Heart left ventricle (tissue), 16 donors: ENCODE data around the gene NTRK3. TPM values are rescaled to one million over a fixed set of nuclear protein-coding genes. Genes with fewer than 3 reads are reported as not detected.

Source experiments
- ATAC-seq, 4 donors: fragments of 200-7000 bp; cut with Tn5 transposase; one replicate each; pipeline ENCODE4 v1.9.1; 2020 to 2022; ENCODE audit warnings: moderate library complexity in 4 of 4, mild to moderate bottlenecking in 3 of 4, moderate number of reproducible peaks in 1 of 4
- DNase-seq, 5 donors: peaks; one replicate each; pipeline ENCODE4 v3.0.0-alpha.2; 2020
- H3K27ac ChIP-seq, 12 donors: fragments of 200-600 bp; sonication (generic) in 4 of 12; one replicate each; pipeline versions ENCODE4 v1.5.0 to v1.8.0; 2016 to 2022; ENCODE audit warnings: mild to moderate bottlenecking in 2 of 12
- H3K27me3 ChIP-seq, 9 donors: fragments of 200-600 bp; sonication (generic) in 2 of 9; one replicate each; pipeline versions ENCODE4 v1.5.1 to v1.8.0; 2016 to 2022; ENCODE audit warnings: mild to moderate bottlenecking in 3 of 9
- H3K36me3 ChIP-seq, 9 donors: fragments of 200-600 bp; sonication (generic) in 2 of 9; one replicate each; pipeline versions ENCODE4 v1.5.0 to v1.8.0; 2018 to 2022; ENCODE audit warnings: mild to moderate bottlenecking in 2 of 9
- H3K4me1 ChIP-seq, 12 donors: fragments of 200-600 bp; sonication (generic) in 4 of 12; one replicate each; pipeline versions ENCODE4 v1.5.0 to v1.8.0; 2016 to 2022; ENCODE audit warnings: mild to moderate bottlenecking in 3 of 12
- H3K4me3 ChIP-seq, 12 donors: fragments of 200-600 bp; sonication (generic) in 4 of 12; one replicate each; pipeline versions ENCODE4 v1.5.0 to v1.8.0; 2017 to 2022; ENCODE audit warnings: mild to moderate bottlenecking in 9 of 12, moderate library complexity in 4 of 12
- H3K9me3 ChIP-seq, 12 donors: fragments of 200-600 bp; sonication (generic) in 4 of 12; one replicate each; pipeline versions ENCODE4 v1.5.0 to v1.8.0; 2016 to 2022; ENCODE audit warnings: mild to moderate bottlenecking in 1 of 12
- POLR2A ChIP-seq, 2 donors: fragments of 450-650 bp; IDR thresholded peaks; one replicate each; pipeline ENCODE4 v1.6.1; 2017; ENCODE audit warnings: antibody characterized with exemption in 2 of 2, mild to moderate bottlenecking in 2 of 2, moderate library complexity in 2 of 2
- WGBS, 4 donors: extraction: QIAGEN DNeasy Blood & Tissue Kit in 2 of 4; methylation state at CpG; one replicate each; pipeline versions ENCODE4 v1.1.5 to v1.1.7; 2013 to 2018; 5-methylcytosine and 5-hydroxymethylcytosine counted together
- intact Hi-C, 10 donors: fragments of 100-400 bp; cut with DNase I; formaldehyde crosslinking; loops; one replicate each; pipeline versions ENCODE4 v1.11.1 to v1.14.2; 2022
- polyA plus RNA-seq, 2 donors: library from polyadenylated mRNA; stranded (reverse); fragments of 200-250 nt; gene quantifications; one replicate each; pipeline ENCODE4 v1.2.3, GENCODE V29; 2013
- total RNA-seq, 9 donors: library from RNA; depleted of rRNA in 2 of 9; stranded (reverse); fragments of >200 nt in 2 of 9; fragmentation: NEBNext Ultra II Directional in 3 of 9; extraction: Animal tissue kit (Norgen Biotek cat#: 25700) in 3 of 9; gene quantifications; one replicate each; pipeline versions ENCODE4 v1.1.0 to v1.2.4, GENCODE V29; 2016 to 2023
- TF ChIP-seq, protein P1 (sequence below), 12 donors: fragments of 200-600 bp; sonication (generic) in 4 of 12; IDR thresholded peaks; one replicate each; pipeline versions ENCODE4 v1.5.0 to v1.8.0; 2018 to 2022; ENCODE audit warnings: antibody characterized with exemption in 12 of 12, mild to moderate bottlenecking in 5 of 12
- donor health status: ischemic (EF 13 %, LVEDD 7.1; RV severe dilation, severe dysfunction).
- donor health status: healthy with polysubstance abuse.
- donor health status: DM: no; HTN: yes; CAD: no.
- donor health status: DM: no; HTN: no; CAD: no.
- donor health status: ischemic (EF 25% LVEDD 6.9; RV normal size, moderate dysfunction).
- donor health status: ischemic (EF 25% LVEDD 5.7; RV mildly dilated, moderate dysfunction).
- donor health status: healthy.
- donor health status: DM: yes; HTN: yes; CAD: no.
- donor health status: ischemic (EF 35%, LVEDD 5.7; RV mildly dilated, moderate dysfunction).
- donor health status: nonischemic (EF 11% LVEDD 7.7; RV severe dilation, severe dysfunction).
- donor health status: DM: yes; HTN: yes; CAD: no.
- donor health status: PGD.
- donor health status: ischemic (EF 29% LVEDD 5.4; RV normal size, mild dysfunction).
- donor health status: nonischemic (EF 23%, LVEDD 6.1; RV moderate dilation, normal function).

The NTRK3 gene
- total and polyA plus RNA-seq, 11 donors = 0.53 to 6.8 (median 2.0) TPM

GRCh38 chr15:88300861-88301260 lies 44.3 kb upstream of the NTRK3 start:
- WGBS, 4 donors = 56 to 74% (median 69%) methylated on average over 4 of the region's 4 CpGs
- DNase-seq = no peak
- H3K9me3 ChIP-seq = no peaks in the 10 kb centered on the region
- intact Hi-C loops = no loop called here
- H3K27me3 ChIP-seq = peaks cover 0 to 18% (median 0%) of the 10 kb centered on the region in 9 donors
- H3K4me3 ChIP-seq = no peak overlapping the region
- H3K4me1 ChIP-seq = no peaks in the 10 kb centered on the region
- TF ChIP-seq POLR2A (IDR thresholded peaks at IDR 0.05) = no peak
- TF ChIP-seq, protein P1, sequence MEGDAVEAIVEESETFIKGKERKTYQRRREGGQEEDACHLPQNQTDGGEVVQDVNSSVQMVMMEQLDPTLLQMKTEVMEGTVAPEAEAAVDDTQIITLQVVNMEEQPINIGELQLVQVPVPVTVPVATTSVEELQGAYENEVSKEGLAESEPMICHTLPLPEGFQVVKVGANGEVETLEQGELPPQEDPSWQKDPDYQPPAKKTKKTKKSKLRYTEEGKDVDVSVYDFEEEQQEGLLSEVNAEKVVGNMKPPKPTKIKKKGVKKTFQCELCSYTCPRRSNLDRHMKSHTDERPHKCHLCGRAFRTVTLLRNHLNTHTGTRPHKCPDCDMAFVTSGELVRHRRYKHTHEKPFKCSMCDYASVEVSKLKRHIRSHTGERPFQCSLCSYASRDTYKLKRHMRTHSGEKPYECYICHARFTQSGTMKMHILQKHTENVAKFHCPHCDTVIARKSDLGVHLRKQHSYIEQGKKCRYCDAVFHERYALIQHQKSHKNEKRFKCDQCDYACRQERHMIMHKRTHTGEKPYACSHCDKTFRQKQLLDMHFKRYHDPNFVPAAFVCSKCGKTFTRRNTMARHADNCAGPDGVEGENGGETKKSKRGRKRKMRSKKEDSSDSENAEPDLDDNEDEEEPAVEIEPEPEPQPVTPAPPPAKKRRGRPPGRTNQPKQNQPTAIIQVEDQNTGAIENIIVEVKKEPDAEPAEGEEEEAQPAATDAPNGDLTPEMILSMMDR (IDR thresholded peaks at IDR 0.05) = no peak
- no peak overlapping the region for H3K27ac ChIP-seq
- ATAC-seq = no peak
- no peaks in the 10 kb centered on the region for H3K36me3 ChIP-seq

DNA sequence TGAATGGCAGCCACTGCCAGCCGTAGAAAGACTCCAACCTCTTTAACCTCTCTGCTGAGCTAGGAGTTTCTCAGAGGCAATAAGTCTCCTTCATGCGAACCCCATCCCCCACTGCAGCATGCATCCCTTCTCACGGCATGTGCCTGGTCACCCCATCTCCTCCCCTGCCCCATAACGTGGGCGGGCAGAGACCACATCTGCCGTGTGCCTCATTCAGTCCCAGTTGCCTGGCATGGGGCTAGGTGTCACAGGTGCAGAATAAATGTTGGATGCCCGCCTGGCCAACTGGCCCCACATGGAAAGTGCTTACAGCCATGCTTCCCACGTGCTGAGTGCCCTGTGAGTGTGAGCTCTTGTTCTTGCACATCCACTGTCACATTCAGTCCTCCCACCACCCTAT lies 43.5 kb upstream of the NTRK3 start:
- intact Hi-C loops = no loop called here
- DNase-seq (no peak), ATAC-seq (no peak)
- Histone ChIP-seq H3K4me1 (no peaks in the 10 kb centered on the region), H3K27me3 (peaks cover 0 to 18% (median 0%) of the 10 kb centered on the region in 9 donors), H3K27ac (no peak overlapping the region), H3K36me3 (no peaks in the 10 kb centered on the region), H3K4me3 (no peak overlapping the region), H3K9me3 (no peaks in the 10 kb centered on the region)
- WGBS, 4 donors = 43 to 64% (median 56%) methylated on average over 8 of the region's 8 CpGs
- TF ChIP-seq, protein P1 (IDR thresholded peaks at IDR 0.05) = no peak
- no peak for TF ChIP-seq POLR2A (IDR thresholded peaks at IDR 0.05)

DNA sequence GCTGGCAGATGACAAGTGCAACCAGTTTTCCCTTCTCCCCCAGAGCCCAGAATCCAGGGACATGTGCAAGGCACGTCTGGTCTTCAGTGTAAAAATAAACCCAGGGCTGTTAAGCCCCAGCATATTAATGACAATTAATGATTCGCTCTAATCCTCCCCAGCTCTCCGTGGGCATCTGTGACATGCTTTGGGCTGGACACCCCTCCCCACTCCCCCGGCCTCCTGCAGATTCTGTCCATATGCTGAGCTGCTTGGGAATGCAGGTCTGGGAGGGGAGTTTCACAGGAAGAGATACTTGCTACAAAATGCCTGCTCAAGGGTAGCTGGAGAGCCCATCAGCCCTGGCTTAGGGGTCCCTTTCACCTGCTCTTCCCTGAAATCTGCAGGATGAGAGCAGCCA lies 43.0 kb upstream of the NTRK3 start:
- DNase-seq (no peak), ATAC-seq (no peak)
- Histone ChIP-seq H3K36me3 (no peaks in the 10 kb centered on the region), H3K4me3 (no peak overlapping the region), H3K27ac (no peak overlapping the region), H3K27me3 (peaks cover 0 to 18% (median 0%) of the 10 kb centered on the region in 9 donors), H3K9me3 (no peaks in the 10 kb centered on the region), H3K4me1 (no peaks in the 10 kb centered on the region)
- intact Hi-C loops = no loop called here
- TF ChIP-seq POLR2A (IDR thresholded peaks at IDR 0.05) = no peak
- TF ChIP-seq, protein P1 (IDR thresholded peaks at IDR 0.05) = no peak
- 34 to 49% (median 37%) methylated on average over 4 of the region's 4 CpGs for WGBS, 4 donors

- Histone ChIP-seq H3K27me3 (peaks cover 0 to 36% (median 12%) of the 10 kb centered on the region in 9 donors), H3K27ac (no peak overlapping the region), H3K36me3 (no peaks in the 10 kb centered on the region), H3K4me3 (no peak overlapping the region), H3K4me1 (no peaks in the 10 kb centered on the region), H3K9me3 (no peaks in the 10 kb centered on the region)
- no peak for DNase-seq
- ATAC-seq = no peak
- TF ChIP-seq POLR2A (IDR thresholded peaks at IDR 0.05) = no peak
- 54 to 63% (median 56%) methylated on average over 4 of the region's 4 CpGs for WGBS, 4 donors
- intact Hi-C loops = no loop called here
Observed at GRCh38 chr15:88288661-88289060, 32.1 kb upstream of the NTRK3 start.

DNA sequence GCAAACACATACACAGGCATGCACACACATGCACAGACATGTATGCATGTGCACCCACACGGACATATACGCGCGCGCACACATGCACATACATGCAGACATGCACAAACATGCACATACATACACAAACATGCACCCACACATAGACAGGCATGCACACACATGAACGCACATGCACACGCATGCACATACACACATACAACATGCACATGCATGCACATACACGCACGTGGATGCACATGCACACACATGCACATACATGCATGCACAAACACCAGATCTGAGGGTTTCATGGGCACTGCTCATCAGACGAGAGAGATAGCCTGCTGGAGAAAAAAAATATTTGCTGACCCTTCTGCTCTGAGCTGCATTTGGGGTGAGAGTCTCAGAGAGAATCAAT lies 31.7 kb upstream of the NTRK3 start:
- Histone ChIP-seq H3K27ac (no peak overlapping the region), H3K27me3 (peaks cover 0 to 41% (median 14%) of the 10 kb centered on the region in 9 donors), H3K4me1 (no peaks in the 10 kb centered on the region), H3K36me3 (no peaks in the 10 kb centered on the region), H3K9me3 (no peaks in the 10 kb centered on the region), H3K4me3 (no peak overlapping the region)
- intact Hi-C loops = no loop called here
- WGBS, 4 donors = 79 to 85% (median 84%) methylated on average over 10 of the region's 10 CpGs
- TF ChIP-seq, protein P1 (IDR thresholded peaks at IDR 0.05) = no peak
- no peak for TF ChIP-seq POLR2A (IDR thresholded peaks at IDR 0.05)
- DNase-seq = no peak
- ATAC-seq = no peak
